A204.1 (cell line): ENCODE data around the gene RNF103.

Source experiments
- FAIRE-seq: peaks from 2 replicates; lab custom pipeline; 2012; peaks lifted over from hg19 to GRCh38; lab: Jason Lieb, UNC

The RNF103 gene

GRCh38 chr2:86563650-86564061 is 60.0 kb downstream of the RNF103 start:
- FAIRE-seq, result no peak

- FAIRE-seq, result peak; percentile 74
These were observed 60.6 kb downstream of the RNF103 start, which contains the start of gene CHMP3 for GRCh38 chr2:86562922-86563649. Gene CHMP3, minus strand, starts transcription at chr2:86563443. Its CDS starts 95 bp downstream, at chr2:86563348.

- FAIRE-seq, result no peak
These were observed 61.2 kb downstream of the RNF103 start for GRCh38 chr2:86562485-86562921.

GRCh38 chr2:86557836-86558235 is 65.8 kb downstream of the RNF103 start:
- no peak for FAIRE-seq

- FAIRE-seq, result no peak
These were observed 67.2 kb downstream of the RNF103 start for GRCh38 chr2:86556508-86556907.
